Type B pancreatic cell (in vitro differentiated cells): ENCODE data around the gene REV3L. TPM values are rescaled to one million over a fixed set of nuclear protein-coding genes. Genes with fewer than 3 reads are reported as not detected.

Experiments used
- DNase-seq: peaks from one replicate; pipeline ENCODE4 v3.0.0; 2021; ENCODE audit warnings: mixed read lengths; ENCODE audit not compliant: unreplicated experiment; ENCODE audit errors: extremely low spot score
- H3K27ac Mint-ChIP-seq: 2 replicates; pipeline ENCODE4 v1.8.0; 2021; ENCODE audit warnings: mild to moderate bottlenecking, mixed read lengths
- H3K27me3 Mint-ChIP-seq: 2 replicates; pipeline ENCODE4 v1.8.0; 2021; ENCODE audit warnings: mixed read lengths
- H3K36me3 Mint-ChIP-seq: 2 replicates; pipeline ENCODE4 v1.8.0; 2021; ENCODE audit warnings: mixed read lengths
- H3K4me1 Mint-ChIP-seq: one replicate; pipeline ENCODE4 v1.8.0; 2021; ENCODE audit warnings: mixed read lengths; ENCODE audit not compliant: unreplicated experiment
- H3K4me3 Mint-ChIP-seq: 2 replicates; pipeline ENCODE4 v1.8.0; 2021; ENCODE audit warnings: mild to moderate bottlenecking, mixed read lengths
- H3K9me3 Mint-ChIP-seq: 2 replicates; pipeline ENCODE4 v1.8.0; 2021; ENCODE audit warnings: mixed read lengths
- CTCF ChIP-seq: fragments of 200-600 bp; sonication (generic); conservative IDR thresholded peaks from 2 replicates; pipeline ENCODE4 v1.5.0; 2021; ENCODE audit warnings: antibody characterized with exemption, mild to moderate bottlenecking
- total RNA-seq: library from RNA; stranded (reverse); gene quantifications from 2 replicates; pipeline ENCODE4 v1.2.1, GENCODE V29; 2021; ENCODE audit warnings: low replicate concordance

The REV3L gene
- total RNA-seq, 1 donor from 2014 or later = 34.4 TPM

DNA sequence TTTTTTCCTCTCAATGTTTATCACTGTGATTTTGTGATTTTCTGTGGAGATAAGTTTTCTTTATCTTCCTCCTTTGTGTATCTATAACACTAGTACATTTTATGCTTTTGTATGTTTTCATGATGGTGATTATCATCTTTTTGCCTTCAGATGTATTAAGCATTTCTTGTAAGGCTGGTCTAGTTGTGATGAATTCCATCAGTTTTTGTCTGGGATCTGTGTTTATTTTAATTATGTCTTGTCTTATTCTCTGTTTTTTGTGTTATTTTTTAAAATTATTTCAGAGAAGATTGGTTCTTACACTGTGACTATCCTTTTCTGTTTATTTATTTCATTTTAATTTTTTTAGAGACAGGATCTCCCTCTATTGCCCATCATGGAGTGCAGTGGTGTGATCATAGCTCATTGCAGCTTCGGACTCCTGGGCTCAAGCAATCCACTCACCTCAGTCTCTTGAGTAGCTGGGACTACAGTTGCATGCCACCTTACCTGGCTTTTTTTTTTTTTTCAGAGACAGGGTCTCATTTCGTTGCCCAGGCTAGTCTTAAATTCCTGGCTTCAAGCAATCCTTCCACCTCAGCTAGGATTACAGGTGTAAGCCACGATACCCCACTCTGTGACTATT, 208.3 kb downstream of the REV3L start:
- TF ChIP-seq CTCF = no peak
- H3K27ac Mint-ChIP-seq = no peak overlapping the region
- H3K4me1 Mint-ChIP-seq = no peaks in the 10 kb centered on the region
- H3K4me3 Mint-ChIP-seq = no peak overlapping the region
- peaks cover 67% of the 10 kb centered on the region for H3K36me3 Mint-ChIP-seq
- H3K9me3 Mint-ChIP-seq = peaks cover 24% of the 10 kb centered on the region
- H3K27me3 Mint-ChIP-seq = no peaks in the 10 kb centered on the region
- DNase-seq = no peak

- no peak for TF ChIP-seq CTCF
- Mint-ChIP-seq H3K4me3 (no peak overlapping the region), H3K4me1 (no peaks in the 10 kb centered on the region), H3K27ac (no peak overlapping the region), H3K9me3 (peaks cover 7% of the 10 kb centered on the region), H3K27me3 (no peaks in the 10 kb centered on the region), H3K36me3 (peaks cover 61% of the 10 kb centered on the region)
- no peak for DNase-seq
Measured at GRCh38 chr6:111270121-111270520, 212.9 kb downstream of the REV3L start.

- Mint-ChIP-seq H3K27ac (no peak overlapping the region), H3K9me3 (peaks cover 5% of the 10 kb centered on the region), H3K4me1 (no peaks in the 10 kb centered on the region), H3K27me3 (no peaks in the 10 kb centered on the region), H3K36me3 (peaks cover 55% of the 10 kb centered on the region), H3K4me3 (no peak overlapping the region)
- no peak for DNase-seq
- no peak for TF ChIP-seq CTCF
Measured at GRCh38 chr6:111269401-111269970, 213.5 kb downstream of the REV3L start.

DNA sequence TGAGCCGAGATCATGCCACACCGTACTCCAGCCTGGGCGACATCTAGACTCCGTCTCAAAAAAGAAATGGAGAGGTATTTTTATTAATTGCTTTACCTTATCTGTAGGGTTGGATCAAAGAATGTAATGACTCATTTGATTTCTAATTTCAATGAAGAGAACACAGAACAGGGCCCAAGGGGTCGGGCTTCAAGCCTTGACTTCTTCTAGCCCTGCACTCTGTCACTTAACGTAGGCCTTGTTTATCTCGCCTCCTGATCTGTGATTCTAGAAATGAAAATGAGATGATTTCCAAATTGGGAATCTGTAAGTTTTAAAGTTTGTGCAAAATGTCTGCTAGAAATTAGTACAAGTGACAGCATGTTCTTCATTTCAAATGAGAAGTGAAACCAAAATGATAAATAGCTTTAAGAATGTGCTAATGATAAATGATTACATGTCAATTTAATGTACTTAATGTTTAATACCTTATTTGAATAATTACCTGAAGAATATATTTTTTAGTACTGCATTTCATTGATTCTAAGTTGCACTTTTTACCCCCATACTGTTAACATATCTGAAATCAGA, 215.2 kb downstream of the REV3L start:
- no peak for TF ChIP-seq CTCF
- Mint-ChIP-seq H3K4me1 (peaks cover 4% of the 10 kb centered on the region), H3K27me3 (no peaks in the 10 kb centered on the region), H3K36me3 (peaks cover 44% of the 10 kb centered on the region), H3K9me3 (no peaks in the 10 kb centered on the region), H3K27ac (no peak overlapping the region), H3K4me3 (no peak overlapping the region)
- no peak for DNase-seq

DNA sequence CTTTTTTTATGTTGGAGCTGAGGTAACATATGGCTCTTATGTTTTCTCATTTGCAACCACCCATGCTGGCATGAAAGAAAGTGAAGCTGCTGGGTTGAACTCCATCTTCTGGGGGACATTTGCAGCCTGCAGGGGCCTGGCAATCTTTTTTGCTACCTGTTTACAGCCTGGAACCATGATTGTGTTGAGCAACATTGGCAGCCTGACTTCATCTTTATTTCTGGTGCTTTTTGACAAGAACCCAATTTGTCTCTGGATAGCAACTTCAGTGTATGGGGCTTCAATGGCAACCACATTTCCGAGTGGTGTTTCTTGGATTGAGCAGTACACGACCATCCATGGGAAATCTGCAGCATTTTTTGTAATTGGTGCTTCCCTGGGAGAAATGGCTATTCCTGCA, 216.7 kb downstream of the REV3L start:
- H3K4me1 Mint-ChIP-seq = peaks cover 4% of the 10 kb centered on the region
- no peak for TF ChIP-seq CTCF
- DNase-seq = no peak
- H3K9me3 Mint-ChIP-seq = no peaks in the 10 kb centered on the region
- peaks cover 43% of the 10 kb centered on the region for H3K36me3 Mint-ChIP-seq
- H3K4me3 Mint-ChIP-seq = no peak overlapping the region
- H3K27me3 Mint-ChIP-seq = no peaks in the 10 kb centered on the region
- H3K27ac Mint-ChIP-seq = no peak overlapping the region
